GM12878 (cell line): Measurements from ENCODE around the gene CYP2A6. TPM values are rescaled to one million over a fixed set of nuclear protein-coding genes. Genes with fewer than 3 reads are reported as not detected.
A peak's percentile ranks its signal among the peaks of the same experiment; 100 is the strongest.

Source experiments
- CREB1 ChIP-seq: IDR thresholded peaks from 2 replicates; pipeline ENCODE4 v1.6.1; 2012; ENCODE audit warnings: low read depth, mild to moderate bottlenecking, inconsistent platforms
- HDAC2 ChIP-seq: fragments of 200-600 bp; sonication (generic); IDR thresholded peaks from 2 replicates; pipeline ENCODE4 v1.6.1; 2017
- IKZF2 ChIP-seq, 2 experiments: fragments of 450-650 bp; IDR thresholded peaks; 2 replicates each; pipeline ENCODE4 v1.6.1; 2017; ENCODE audit warnings: mild to moderate bottlenecking in 2 of 2, moderate library complexity in 2 of 2
- JUNB ChIP-seq: IDR thresholded peaks from 2 replicates; pipeline ENCODE4 v1.6.1; 2016; ENCODE audit warnings: antibody characterized with exemption, mild to moderate bottlenecking
- KLF5 ChIP-seq: fragments of 450-650 bp; IDR thresholded peaks from 2 replicates; pipeline ENCODE4 v1.6.1; 2014; ENCODE audit warnings: mild to moderate bottlenecking; ENCODE audit not compliant: partially characterized antibody
- MTA3 ChIP-seq: IDR thresholded peaks from 2 replicates; pipeline ENCODE4 v1.6.1; 2012; ENCODE audit warnings: low read length, inconsistent platforms, borderline replicate concordance
- MYB ChIP-seq: fragments of 150-350 bp; IDR thresholded peaks from 2 replicates; pipeline ENCODE4 v1.6.1; 2014; ENCODE audit warnings: mild to moderate bottlenecking, low read depth, low read length, borderline replicate concordance
- NR2C2 ChIP-seq: IDR thresholded peaks from 2 replicates; pipeline ENCODE4 v1.6.1; 2011; ENCODE audit warnings: borderline replicate concordance, low read depth; ENCODE audit not compliant: control insufficient read depth, insufficient read length
- PML ChIP-seq: IDR thresholded peaks from 2 replicates; pipeline ENCODE4 v1.6.1; 2012; ENCODE audit warnings: low read length, inconsistent platforms
- ZNF217 ChIP-seq: fragments of 450-650 bp; IDR thresholded peaks from 2 replicates; pipeline ENCODE4 v1.6.1; 2017; ENCODE audit warnings: antibody characterized with exemption, mild to moderate bottlenecking
- polyA plus RNA-seq, 11 experiments: library from polyadenylated mRNA; depleted of rRNA in 4 of 11; unstranded in 6 of 11; stranded (reverse) in 5 of 11; fragments of >200 nt; fragmentation: Nextera tagmentation in 4 of 11; fragmentation: Illumina TruSeq in 1 of 11; extraction: Ambion mirVana in 4 of 11; extraction: Trizol in 1 of 11; gene quantifications; 1 replicate in 1 of 11; 2 replicates in 10 of 11; pipeline versions ENCODE4 v1.2.1 to v1.2.3, GENCODE V29; 2011 to 2016; ENCODE audit warnings: inconsistent platforms in 2 of 11, missing spikeins in 2 of 11, low read depth in 1 of 11
- total RNA-seq, 4 experiments: library from RNA; depleted of rRNA in 3 of 4; stranded (reverse); fragments of >200 nt in 3 of 4; fragmentation: Illumina TruSeq in 1 of 4; extraction: Trizol in 1 of 4; gene quantifications; 2 replicates each; pipeline versions ENCODE4 v1.2.1 to v1.2.3, GENCODE V29; 2013 to 2021
- TF ChIP-seq, protein P1 (sequence below): IDR thresholded peaks from 2 replicates; pipeline ENCODE4 v1.6.1; 2011; ENCODE audit warnings: low read depth, mild to moderate bottlenecking, low read length, moderate library complexity, borderline replicate concordance; ENCODE audit errors: extremely low read depth
- TF ChIP-seq, protein P2 (sequence below): IDR thresholded peaks from 2 replicates; pipeline ENCODE4 v1.6.1; 2011; ENCODE audit warnings: low read depth, low read length, improper control_type of control experiment, borderline replicate concordance
- TF ChIP-seq, protein P3 (sequence below): fragments of 450-650 bp; IDR thresholded peaks from 2 replicates; pipeline ENCODE4 v1.6.1; 2017; ENCODE audit warnings: mild to moderate bottlenecking
- TF ChIP-seq, protein P4 (sequence below): fragments of 450-650 bp; IDR thresholded peaks from 2 replicates; pipeline ENCODE4 v1.6.1; 2018; ENCODE audit warnings: borderline replicate concordance, mild to moderate bottlenecking; ENCODE audit not compliant: partially characterized antibody
- TF ChIP-seq, protein P5 (sequence below): fragments of 450-650 bp; IDR thresholded peaks from 2 replicates; pipeline ENCODE4 v1.6.1; 2017; ENCODE audit warnings: mild to moderate bottlenecking, moderate library complexity

CYP2A6 gene
- total and polyA plus RNA-seq, 10 of the 15 experiments (the other 5 are each of a cell fraction or from before 2014, with no cell fraction given): 0.97 TPM; not detected in 9

DNA sequence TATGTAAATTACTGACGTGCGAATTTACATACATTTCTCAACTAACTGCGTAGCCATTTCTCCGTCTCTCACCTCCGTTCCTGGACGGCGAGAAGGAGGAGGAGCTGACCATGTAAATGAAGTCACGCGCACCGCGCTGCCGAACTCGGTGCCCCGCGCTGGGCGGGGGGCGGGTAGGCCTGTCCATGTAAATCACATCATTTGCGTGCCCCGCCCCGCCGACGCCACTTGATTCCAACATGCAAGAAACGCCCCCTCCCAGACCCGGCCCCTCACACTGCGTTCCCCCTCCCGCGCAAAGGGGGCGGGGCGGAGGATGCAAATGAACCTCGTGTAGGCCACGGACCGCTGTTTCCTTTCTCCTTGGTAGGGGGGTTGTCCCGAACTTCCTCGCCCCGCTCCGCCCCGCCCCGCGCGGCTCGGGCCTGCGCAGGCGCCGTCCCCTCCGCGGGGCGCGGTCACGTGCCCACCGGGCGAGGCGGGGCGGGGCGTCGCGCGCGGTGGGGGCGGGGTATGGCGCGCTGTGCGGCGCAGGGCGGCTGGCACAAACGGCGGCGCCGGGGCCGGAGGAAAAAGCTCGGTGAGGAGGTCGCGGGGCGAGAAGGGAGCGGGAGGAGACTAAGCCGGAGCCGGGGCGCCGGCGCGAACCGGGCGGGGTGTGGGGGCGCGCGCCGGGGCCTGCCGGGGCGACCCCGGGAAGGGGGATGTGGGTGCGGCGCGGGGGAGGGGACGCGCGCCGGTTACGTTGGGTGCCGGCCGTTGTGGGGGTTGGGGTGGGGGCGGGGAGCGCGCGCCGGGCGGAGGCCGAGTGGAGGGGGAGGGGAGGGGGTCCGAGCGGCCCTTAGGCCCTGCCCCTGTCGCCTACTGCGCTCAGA is 51.3 kb downstream of the CYP2A6 start, which contains the start of gene EGLN2 (continued):
- TF ChIP-seq ZNF217: no peak
- TF ChIP-seq, protein P1, sequence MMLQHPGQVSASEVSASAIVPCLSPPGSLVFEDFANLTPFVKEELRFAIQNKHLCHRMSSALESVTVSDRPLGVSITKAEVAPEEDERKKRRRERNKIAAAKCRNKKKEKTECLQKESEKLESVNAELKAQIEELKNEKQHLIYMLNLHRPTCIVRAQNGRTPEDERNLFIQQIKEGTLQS: peak; percentile 83
- TF ChIP-seq JUNB: no peak
- no peak for TF ChIP-seq IKZF2 (IDR thresholded peaks at IDR 0.05)
- TF ChIP-seq NR2C2: no peak
- TF ChIP-seq, protein P2, sequence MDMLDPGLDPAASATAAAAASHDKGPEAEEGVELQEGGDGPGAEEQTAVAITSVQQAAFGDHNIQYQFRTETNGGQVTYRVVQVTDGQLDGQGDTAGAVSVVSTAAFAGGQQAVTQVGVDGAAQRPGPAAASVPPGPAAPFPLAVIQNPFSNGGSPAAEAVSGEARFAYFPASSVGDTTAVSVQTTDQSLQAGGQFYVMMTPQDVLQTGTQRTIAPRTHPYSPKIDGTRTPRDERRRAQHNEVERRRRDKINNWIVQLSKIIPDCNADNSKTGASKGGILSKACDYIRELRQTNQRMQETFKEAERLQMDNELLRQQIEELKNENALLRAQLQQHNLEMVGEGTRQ: peak; percentile 54
- TF ChIP-seq, protein P3, sequence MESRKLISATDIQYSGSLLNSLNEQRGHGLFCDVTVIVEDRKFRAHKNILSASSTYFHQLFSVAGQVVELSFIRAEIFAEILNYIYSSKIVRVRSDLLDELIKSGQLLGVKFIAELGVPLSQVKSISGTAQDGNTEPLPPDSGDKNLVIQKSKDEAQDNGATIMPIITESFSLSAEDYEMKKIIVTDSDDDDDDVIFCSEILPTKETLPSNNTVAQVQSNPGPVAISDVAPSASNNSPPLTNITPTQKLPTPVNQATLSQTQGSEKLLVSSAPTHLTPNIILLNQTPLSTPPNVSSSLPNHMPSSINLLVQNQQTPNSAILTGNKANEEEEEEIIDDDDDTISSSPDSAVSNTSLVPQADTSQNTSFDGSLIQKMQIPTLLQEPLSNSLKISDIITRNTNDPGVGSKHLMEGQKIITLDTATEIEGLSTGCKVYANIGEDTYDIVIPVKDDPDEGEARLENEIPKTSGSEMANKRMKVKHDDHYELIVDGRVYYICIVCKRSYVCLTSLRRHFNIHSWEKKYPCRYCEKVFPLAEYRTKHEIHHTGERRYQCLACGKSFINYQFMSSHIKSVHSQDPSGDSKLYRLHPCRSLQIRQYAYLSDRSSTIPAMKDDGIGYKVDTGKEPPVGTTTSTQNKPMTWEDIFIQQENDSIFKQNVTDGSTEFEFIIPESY: no peak
- TF ChIP-seq, protein P4, sequence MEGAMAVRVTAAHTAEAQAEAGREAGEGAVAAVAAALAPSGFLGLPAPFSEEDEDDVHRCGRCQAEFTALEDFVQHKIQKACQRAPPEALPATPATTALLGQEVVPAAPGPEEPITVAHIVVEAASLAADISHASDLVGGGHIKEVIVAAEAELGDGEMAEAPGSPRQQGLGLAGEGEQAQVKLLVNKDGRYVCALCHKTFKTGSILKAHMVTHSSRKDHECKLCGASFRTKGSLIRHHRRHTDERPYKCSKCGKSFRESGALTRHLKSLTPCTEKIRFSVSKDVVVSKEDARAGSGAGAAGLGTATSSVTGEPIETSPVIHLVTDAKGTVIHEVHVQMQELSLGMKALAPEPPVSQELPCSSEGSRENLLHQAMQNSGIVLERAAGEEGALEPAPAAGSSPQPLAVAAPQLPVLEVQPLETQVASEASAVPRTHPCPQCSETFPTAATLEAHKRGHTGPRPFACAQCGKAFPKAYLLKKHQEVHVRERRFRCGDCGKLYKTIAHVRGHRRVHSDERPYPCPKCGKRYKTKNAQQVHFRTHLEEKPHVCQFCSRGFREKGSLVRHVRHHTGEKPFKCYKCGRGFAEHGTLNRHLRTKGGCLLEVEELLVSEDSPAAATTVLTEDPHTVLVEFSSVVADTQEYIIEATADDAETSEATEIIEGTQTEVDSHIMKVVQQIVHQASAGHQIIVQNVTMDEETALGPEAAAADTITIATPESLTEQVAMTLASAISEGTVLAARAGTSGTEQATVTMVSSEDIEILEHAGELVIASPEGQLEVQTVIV: no peak
- no peak for TF ChIP-seq KLF5
- no peak for TF ChIP-seq MYB
- peak; percentile 51 for TF ChIP-seq PML
- TF ChIP-seq, protein P5, sequence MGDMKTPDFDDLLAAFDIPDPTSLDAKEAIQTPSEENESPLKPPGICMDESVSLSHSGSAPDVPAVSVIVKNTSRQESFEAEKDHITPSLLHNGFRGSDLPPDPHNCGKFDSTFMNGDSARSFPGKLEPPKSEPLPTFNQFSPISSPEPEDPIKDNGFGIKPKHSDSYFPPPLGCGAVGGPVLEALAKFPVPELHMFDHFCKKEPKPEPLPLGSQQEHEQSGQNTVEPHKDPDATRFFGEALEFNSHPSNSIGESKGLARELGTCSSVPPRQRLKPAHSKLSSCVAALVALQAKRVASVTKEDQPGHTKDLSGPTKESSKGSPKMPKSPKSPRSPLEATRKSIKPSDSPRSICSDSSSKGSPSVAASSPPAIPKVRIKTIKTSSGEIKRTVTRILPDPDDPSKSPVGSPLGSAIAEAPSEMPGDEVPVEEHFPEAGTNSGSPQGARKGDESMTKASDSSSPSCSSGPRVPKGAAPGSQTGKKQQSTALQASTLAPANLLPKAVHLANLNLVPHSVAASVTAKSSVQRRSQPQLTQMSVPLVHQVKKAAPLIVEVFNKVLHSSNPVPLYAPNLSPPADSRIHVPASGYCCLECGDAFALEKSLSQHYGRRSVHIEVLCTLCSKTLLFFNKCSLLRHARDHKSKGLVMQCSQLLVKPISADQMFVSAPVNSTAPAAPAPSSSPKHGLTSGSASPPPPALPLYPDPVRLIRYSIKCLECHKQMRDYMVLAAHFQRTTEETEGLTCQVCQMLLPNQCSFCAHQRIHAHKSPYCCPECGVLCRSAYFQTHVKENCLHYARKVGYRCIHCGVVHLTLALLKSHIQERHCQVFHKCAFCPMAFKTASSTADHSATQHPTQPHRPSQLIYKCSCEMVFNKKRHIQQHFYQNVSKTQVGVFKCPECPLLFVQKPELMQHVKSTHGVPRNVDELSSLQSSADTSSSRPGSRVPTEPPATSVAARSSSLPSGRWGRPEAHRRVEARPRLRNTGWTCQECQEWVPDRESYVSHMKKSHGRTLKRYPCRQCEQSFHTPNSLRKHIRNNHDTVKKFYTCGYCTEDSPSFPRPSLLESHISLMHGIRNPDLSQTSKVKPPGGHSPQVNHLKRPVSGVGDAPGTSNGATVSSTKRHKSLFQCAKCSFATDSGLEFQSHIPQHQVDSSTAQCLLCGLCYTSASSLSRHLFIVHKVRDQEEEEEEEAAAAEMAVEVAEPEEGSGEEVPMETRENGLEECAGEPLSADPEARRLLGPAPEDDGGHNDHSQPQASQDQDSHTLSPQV: no peak
- no peak for TF ChIP-seq HDAC2
- TF ChIP-seq MTA3: no peak
- TF ChIP-seq CREB1: no peak; the same call in none of the 2 replicates
